Heart left ventricle (tissue), 13 donors: ENCODE measurements around the gene ABCC1.

ENCODE experiments used
- CTCF ChIP-seq, 12 donors: fragments of 200-600 bp; sonication (generic) in 4 of 12; IDR thresholded peaks; one replicate each; pipeline versions ENCODE4 v1.5.0 to v1.8.0; 2018 to 2022; ENCODE audit warnings: antibody characterized with exemption in 12 of 12, mild to moderate bottlenecking in 5 of 12
- POLR2A ChIP-seq, 2 donors: fragments of 450-650 bp; IDR thresholded peaks; one replicate each; pipeline ENCODE4 v1.6.1; 2017; ENCODE audit warnings: antibody characterized with exemption in 2 of 2, mild to moderate bottlenecking in 2 of 2, moderate library complexity in 2 of 2
- donor health status: ischemic (EF 13 %, LVEDD 7.1; RV severe dilation, severe dysfunction).
- donor health status: DM: no; HTN: yes; CAD: no.
- donor health status: DM: no; HTN: no; CAD: no.
- donor health status: ischemic (EF 25% LVEDD 6.9; RV normal size, moderate dysfunction).
- donor health status: ischemic (EF 25% LVEDD 5.7; RV mildly dilated, moderate dysfunction).
- donor health status: ischemic (EF 35%, LVEDD 5.7; RV mildly dilated, moderate dysfunction).
- donor health status: nonischemic (EF 11% LVEDD 7.7; RV severe dilation, severe dysfunction).
- donor health status: DM: yes; HTN: yes; CAD: no.
- donor health status: PGD.
- donor health status: ischemic (EF 29% LVEDD 5.4; RV normal size, mild dysfunction).
- donor health status: nonischemic (EF 23%, LVEDD 6.1; RV moderate dilation, normal function).

- TF ChIP-seq CTCF (IDR thresholded peaks at IDR 0.05) (no peak), POLR2A (IDR thresholded peaks at IDR 0.05) (no peak)
Measured at GRCh38 chr16:16189842-16190241, 240.4 kb downstream of the ABCC1 start.
